RKO (cell line): ENCODE measurements around the gene LRMDA.

Source experiments
- DNase-seq: peaks from one replicate; pipeline ENCODE4 v3.0.0-alpha.2; 2016; ENCODE audit warnings: low spot score

Gene LRMDA

DNA sequence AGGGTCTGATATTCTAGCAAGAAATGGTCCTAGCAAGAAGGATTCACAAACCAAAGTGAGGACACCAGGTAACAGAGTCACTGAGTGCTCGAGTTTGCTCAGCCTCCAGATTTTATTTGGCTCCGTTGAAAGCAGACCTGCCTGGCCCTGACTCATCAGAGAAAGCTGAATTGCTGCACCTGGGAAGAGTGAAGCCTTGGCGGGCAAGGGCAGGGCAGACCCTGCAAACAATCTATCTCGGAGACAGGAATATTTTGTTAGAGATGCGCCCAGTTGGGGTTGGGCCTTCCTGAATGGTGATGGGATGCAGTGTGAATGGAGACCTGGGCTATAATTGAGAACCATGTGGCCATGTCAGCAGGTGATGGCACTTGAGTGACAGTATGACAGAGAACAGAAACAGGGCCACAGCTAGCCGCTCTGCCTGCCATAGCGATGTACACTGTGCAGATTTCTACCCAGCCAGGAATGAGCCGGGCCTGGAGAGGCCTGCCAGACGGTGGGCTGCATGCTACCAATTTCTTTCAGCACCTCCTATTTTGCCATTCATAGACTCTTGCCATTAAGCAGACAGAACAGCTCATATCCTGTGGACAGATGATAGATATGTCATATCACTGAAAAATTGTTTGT is 744.2 kb downstream of the LRMDA start:
- DNase-seq: no peak

DNA sequence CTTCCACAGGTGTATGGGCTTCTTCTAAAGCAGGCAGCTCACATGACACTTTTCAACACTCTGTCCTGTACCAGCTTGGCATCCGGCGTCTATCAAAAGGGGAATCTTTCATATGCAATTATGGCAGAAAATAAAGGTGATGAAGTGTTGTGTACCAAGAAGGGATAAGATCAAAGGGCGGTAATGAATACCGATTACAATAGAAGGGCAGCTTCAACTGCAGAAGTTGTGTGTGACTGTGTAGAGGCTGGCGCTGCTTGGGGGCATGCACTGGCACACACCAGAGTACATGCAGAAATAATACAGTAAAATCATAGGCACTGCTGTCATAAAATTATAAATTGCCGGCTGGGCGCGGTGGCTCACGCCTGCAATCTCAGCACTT is 744.7 kb downstream of the LRMDA start:
- no peak for DNase-seq

DNA sequence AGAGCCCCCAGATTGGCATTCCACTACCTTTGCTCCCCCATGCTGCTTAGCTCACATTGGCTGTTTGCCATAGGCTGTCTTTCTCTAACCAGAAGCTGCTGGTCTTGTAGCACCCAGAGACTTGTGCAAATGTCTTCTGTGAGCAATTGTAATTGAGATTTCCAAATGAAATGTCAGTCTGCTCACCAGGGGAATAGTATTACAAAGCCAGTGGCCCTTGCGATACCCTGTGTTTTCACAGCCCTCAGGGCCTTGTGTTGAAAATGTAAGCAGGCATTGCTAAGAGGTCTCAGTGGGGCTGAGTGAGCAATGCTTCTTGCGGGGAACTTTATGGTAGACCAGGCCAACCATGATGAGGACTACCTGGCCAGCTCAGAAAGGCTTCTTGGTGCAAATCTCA is 746.5 kb downstream of the LRMDA start:
- no peak for DNase-seq

DNA sequence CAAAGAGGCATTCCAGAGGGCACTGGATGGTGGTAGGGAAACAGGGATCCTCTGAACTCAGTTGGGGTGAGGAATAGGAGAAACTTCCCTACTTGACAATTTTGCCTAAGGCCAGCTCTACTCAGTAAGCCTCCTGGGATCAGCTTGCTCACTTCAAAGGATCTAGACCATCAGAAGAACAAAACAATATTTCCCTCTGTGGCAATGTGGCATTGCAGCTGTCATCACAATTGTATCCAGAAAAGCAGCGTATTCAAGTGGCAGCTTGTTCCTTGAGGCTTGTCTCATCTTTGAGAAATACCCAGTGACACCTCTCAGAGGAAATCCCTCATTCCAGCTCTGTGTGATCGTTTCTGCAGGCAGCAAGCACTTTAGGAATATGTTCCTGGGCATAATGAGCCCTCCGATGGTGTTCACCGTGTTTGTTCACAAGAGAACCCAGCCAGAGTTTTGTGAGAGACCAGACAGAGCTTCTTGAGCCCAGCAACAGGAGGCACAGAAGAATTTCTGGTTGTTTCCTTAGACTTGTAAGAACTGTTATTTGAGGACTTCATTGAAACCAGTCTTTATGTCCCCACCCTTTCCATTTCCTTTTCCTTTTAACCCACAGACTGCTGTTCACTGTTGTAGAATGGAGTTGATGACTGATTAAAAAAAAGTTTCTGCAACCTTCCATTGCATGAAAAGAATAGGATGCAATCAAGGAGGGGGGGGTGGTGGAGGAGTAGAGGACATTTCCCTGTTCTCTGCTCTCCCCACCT is 747.3 kb downstream of the LRMDA start:
- DNase-seq: no peak

DNA sequence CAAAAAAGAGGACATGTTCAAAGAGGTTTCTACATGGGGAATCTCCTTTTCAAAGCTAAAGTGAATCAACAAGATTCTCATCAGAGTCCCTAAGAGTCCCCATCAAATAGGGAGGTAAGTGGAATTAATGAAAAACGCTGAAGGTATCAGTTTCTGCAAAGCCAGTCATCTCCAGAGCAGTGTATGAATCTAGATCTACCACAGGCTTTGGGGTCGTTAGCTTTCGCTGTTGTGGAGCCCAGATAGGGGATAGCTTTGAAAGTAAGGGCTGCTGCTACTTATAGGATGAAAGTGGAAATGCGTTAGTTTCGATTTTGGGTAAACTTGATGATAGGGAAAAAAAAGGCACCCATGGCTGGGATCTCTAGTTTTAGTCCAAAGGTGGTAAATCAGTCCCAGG is 748.4 kb downstream of the LRMDA start:
- DNase-seq: no peak

DNA sequence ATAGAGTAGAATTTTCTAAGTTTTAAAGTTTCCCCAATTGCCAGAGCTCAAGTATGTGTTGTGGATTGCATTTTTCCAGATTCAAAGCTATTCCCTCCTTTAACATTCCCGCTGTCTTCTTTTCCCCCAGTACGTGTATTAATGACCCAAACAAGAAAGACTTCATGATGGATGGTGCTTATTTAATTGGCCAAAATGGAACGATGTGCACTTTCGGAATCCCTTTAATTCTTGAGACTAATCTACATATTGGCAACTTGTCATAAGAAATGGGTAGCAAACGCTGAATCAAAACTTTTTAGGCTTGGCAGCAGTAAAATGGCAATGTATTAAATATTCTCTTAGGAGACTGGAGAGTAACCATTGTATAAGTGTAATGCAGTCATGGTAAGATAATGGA is 753.2 kb downstream of the LRMDA start:
- no peak for DNase-seq

DNA sequence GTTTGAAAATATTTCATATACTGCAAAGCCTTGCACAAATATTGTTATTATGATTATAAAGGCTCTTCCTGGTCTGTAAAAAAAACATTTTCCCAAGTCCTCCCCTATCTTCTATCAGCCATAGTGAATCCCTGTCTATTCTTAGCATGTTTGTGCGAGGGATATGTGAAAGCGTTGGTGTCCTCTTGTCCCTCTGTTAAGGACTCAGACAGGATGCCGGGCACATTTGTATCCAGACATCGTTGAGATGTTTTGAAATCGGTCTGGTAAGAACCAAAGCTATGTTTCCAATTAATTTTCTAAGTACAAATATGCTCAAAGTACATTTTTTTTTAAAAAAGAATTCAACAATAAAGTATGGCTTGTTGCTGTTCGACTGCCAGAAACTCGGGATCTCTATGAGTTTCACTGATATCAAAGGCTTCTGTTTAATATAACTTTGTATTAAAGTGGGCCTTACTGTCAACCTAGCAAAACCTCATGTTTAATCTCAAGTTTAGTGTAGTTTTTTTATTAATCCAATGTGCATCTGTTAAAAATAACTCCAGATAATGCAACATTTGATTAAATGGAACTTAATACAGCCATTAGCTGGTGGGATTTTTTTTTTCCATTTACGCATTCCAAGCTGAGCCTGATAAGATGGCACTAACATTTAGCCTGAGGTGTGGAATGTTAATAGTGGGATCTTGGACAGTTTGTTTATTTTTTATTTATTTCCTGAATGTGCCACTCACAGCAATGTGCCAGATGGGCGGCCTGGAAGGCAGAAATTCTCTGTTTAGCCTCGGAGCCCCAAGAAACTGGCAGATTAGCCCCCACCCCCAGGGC is 754.3 kb downstream of the LRMDA start:
- DNase-seq: no peak

DNA sequence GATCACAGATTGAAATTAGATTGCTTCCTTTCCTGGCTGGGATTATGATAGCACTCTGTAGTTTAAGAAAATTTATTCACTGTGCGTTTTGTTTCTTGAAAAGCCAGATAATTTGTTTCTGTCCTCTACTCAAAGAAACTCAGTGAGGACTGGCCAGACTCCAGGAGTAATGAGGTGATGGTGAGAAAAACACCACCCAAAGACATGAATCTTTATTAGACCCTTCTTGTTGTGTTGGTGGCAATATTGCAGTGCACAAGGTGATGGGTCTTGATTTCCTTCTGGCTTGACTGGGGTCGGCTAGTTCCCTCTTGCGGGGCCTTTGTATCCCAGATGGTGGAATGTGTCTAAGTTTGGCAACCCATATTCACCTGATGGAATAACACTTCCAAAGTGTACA is 756.8 kb downstream of the LRMDA start:
- no peak for DNase-seq

DNA sequence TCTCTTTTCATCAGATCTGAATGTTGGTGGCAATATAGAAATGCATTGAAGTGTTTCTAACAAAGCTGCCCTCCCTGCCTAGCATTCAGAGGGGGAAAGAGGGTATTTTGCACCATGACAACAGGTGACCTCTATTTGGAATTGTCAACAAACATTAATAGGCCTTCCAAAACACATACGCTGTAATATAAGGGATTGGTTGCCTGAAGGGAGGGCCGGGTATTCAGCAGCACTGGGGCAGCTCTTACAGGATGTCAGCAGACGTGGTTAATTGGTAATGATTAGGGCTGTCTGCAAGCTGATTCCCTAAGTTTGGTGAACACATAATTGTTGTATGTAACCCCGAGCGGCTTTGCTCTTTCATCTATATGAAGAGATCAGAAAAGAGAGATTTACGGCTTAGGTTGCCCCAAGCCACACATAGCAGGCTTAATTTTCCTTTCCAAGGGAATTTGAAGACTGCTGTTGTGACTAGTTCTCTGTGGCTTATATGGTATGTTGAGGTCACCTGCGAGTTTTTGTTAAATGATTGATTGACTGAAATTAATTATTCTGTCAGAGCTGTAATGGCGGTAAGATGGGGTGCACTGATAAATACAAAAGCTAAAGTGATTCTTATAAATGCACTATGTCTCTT is 759.3 kb downstream of the LRMDA start:
- DNase-seq: no peak

DNA sequence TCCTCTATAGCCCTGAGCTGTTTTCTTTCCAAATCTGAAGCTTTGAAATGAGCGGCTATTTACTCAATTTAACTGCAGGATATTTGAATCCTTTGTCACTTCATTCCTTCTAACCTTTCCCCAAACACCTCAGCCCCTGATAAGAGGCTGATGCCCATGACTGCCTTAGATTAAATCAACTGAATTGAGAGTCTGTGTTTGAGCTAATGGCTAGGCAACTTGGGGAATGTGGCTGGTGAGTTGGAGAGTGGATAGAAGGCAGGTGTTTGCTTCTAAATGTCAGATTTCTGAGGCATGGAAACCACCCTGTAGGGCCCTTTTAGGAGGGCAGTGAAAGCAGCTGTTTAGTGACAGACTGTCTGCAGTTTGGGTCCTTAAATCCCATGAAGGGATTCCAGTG is 759.9 kb downstream of the LRMDA start:
- no peak for DNase-seq

DNA sequence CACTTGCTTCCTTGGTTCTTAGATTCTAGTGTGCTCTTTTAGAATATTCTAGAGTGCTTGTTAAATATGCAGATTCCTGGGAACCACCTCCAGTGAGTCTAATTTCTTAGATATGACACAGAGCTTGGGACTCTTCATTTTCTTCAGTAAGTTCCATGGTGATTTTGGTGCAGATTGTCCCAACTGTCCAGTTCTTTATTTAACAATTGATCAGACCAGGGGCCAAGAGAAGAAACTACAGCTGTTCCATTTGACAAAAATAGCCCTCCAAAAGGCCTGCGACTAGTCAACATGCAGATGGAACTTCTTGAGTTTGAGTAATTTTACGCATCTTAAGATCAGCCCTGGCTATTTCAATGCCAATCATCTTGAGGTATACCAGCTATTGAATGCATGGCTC is 760.7 kb downstream of the LRMDA start:
- DNase-seq: no peak

DNA sequence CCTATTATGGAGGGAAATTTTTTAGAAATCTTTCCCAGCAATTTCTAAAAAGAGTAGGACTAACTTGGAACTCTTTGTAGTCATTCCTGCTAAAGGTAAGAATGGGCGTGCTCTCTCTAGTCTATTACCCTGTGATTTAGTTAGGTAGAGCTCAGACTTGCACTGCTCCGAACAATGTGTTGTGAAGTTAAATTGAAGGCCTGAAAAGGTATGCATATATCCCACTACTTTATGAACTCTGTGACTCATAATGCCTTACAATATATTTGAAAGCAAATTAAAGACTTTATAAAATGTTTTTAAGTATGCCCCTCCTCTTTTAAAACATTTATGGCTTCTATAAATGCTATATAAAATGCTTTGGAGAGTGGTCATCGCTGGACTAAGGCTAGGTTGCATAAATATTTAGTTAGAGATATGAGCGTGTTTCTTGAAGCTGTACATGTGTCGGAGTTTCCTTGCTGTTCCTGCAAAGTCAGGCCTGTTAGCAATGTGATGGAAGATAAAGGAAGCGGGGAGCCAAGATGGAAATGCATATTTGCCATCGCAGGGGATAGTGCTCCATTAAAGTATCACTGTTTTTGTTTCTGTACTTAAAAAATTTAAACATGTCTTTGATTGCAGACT is 761.4 kb downstream of the LRMDA start:
- DNase-seq: no peak

DNA sequence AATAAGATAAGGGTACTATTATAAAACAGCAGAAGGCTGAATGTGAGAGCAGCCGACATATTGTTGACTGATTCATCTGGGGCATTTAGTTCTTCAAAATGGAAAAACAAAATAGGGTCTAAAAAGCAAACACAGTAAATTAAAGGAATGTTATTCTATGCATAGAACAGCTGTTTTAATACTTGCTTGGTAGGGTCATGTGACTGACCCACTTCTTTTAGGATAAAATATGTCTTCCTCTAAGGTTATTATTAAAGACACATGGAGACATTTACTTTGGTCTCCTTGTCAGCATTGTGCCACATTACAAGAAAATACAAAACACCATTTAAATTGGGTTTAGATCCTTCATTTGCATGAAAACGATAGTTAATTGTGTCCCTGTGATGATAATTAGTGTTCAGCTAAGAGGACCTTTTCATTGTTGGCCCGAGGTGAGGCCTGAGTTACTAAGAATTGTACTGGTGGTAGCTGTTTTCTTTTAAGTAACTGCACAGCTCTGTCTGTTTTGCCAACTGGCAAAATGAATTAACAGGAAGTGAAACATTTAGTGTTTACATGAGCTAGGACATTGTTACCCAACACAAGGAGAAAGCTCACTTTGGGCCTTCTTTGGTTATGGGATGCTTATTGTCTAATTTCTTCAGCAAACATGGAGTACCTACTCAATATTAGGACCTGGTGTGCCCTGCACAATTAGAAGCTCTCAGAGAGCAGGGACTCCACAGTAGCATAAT is 764.4 kb downstream of the LRMDA start:
- no peak for DNase-seq

DNA sequence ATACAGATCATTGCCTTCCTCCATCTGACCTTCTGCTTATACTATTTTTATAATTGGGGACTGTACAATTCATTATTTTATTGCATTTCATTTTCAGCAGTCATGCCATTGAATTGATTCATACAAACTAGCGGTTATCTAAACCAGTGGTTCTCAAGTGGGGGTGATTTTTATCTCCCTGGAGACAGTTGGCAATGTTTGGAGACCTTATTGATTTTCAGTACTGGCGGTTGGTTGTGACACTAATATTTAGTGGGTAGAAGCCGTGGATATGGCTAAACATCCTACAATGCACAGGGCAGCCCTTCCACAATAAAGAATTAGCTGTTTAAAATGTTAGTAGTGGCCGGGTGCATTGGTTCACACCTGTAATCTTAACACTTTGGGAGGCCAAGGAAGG is 765.9 kb downstream of the LRMDA start:
- DNase-seq: no peak

DNA sequence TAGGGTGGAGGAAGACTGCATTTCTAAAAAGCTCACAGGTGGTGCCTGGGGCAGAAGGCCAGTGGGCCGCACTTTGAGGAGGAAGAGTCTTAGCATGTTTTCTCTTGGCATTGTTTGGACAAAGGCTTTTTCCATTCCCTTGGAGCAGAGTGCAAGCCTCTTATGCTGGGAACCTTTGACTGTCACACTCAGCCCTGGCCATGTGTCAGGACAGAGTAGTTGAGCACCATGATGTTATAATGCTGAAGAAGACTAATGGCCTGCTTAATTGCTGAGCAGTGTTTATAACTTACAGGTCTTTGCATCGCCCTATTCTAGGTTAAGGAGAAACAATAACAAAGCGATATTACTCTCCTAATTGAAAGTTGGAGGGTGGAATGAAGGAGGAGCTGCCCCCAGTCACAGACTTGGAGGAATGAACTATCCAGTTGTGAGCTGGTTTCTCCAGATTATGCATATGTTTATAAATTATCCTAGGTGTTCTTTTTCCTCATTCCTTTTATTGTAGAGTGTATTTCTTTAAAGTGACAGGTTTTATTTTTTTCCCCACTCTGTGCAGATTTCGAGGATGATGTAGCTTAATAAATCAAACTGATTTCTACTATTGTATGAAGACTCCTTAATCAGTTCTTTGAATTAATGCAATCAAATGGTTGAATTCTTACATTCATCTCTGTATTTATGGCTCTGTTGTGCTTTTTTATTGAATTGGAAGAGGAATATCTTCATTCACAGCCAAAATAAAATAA is 767.0 kb downstream of the LRMDA start:
- no peak for DNase-seq

DNA sequence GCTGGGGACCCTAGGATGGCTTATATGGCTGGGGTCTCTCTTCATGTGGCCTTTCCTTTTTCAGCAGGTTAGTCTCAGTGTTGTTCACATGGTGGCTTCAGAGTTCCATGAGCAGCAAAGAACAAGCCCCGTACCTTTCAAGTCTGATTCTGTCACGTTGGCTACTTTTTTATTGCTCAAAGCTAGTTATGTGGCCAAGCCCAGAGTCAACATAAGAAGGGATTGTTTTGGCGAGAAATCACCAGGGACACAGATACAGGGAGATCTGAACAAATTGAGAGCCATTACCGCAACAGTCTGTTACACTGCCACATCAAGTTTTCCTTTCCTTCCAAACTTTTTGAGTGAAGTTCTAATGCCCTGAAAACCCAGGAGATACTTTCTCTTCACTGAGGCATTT is 770.5 kb downstream of the LRMDA start:
- DNase-seq: no peak

DNA sequence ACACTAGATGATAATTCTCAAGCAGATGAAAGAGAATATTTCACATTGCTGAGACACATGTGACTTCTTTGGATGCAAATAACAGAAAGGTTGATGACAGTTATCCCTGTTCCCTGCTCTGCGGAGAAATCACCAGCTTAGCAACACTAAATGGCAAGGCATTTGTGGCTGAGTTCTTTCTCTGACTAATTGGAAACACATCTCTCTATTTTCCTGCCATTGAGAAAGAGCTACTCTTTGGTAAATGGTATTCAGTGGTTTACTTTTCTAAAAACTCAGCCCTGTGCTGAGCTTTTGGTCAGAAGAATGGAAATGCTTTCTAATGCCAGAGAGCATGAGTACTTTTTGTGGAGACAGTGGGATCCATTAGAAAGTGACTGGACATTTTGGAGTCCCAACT is 771.4 kb downstream of the LRMDA start:
- DNase-seq: no peak

DNA sequence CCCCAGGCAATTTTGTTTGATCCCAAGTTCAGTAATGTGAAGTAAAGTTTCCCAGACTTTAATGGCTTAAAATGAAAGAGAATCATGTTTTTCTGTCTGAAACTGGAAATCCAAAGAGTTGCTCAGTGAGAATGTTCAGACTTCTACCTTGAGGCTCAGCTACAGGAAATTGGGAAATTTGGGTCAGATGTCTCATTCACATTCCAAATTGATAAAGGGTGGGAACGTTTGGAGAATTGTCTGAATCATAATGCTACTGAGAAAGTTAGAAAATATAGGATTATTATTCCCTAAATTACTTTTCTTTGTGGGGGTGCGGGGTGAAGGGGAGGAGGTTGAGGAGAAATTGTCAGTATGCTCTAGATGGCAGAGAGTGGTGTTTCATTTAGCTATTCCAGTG is 773.9 kb downstream of the LRMDA start:
- DNase-seq: no peak

DNA sequence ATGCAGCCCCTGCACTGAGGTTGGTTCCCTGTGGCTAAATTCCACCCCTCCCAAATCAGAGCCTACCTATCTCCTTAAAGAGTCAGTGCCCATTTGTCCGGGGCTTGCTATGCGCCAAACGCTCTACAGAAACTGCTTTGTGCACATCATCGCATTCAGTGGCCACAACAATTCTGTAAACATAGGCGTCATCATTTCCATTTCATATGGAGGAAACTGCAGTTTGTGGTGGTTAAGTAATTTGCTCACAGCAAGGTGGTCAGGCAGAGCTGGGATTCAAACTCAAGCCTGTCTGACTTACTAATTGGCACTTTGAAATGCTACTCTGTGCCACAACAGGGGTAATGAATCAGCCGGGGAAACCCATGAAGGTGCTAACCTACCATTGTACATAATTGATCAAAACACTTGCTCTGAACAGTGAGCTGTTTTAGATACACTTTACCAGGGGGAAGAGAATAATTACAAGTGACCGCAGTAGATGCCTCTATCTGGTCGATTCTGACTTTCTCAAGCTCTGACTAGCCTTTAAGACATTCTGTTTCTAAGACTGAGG is 775.5 kb downstream of the LRMDA start:
- no peak for DNase-seq

DNA sequence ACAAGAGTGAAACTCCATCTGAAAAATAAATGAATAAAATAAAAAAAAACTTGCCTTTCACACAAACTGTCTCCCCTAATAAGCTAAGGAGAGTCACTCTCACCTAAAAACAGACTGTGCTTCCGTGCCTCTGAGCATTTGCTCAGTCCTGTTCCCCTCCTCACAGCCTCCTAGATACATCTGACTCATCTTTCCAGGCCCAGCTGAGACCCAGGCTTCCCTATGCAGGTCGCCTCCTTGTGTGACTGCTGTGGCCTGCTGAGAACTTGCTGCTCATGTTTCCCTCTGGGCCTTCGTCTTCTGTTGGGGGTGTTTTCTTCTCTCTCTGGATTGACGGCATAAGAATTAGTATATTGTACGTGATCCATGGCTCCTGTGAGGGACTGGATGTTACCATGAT is 777.7 kb downstream of the LRMDA start:
- no peak for DNase-seq

DNA sequence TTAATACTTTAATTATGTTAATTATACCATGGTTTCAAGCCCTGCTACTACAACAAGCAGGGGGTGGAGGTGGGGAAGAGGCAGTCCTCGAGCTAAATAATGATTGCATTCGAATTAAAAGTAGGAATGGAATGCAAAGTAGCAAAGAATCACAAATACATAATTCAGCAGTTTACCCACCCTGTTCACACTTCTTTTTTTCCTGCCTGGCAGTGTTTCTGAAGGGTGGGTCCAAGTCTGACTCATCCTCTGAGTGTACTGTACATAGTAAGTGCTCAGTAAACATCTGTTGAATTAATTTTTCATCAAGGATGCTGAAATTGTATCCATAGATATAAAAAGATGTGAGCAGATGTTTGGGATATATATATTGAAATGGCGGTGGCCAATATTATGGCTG is 778.8 kb downstream of the LRMDA start:
- DNase-seq: no peak
